H1 (cell line): ENCODE results near the gene TDRD3. TPM values are rescaled to one million over a fixed set of nuclear protein-coding genes. Genes with fewer than 3 reads are reported as not detected.

Experiments used
- CTCF ChIA-PET: fragments of 300-600 bp; sonication (Branson Sonifier 250); formaldehyde crosslinking; loops from one replicate; lab custom pipeline; 2021; ENCODE audit not compliant: partially characterized antibody; lab: Charles Lee
- POLR2A ChIA-PET: fragments of 300-600 bp; sonication (Branson Sonifier 250); formaldehyde crosslinking; loops from one replicate; lab custom pipeline; 2021; ENCODE audit warnings: inconsistent platforms; ENCODE audit not compliant: partially characterized antibody; lab: Charles Lee
- DNase-seq, 2 experiments: peaks; one replicate each; pipeline versions ENCODE4 v3.0.0 to v3.0.0-alpha.2; 2010 to 2022; ENCODE audit warnings: low spot score in 2 of 2, low read depth in 1 of 2, mixed read lengths in 1 of 2
- FAIRE-seq: peaks from 2 replicates; lab custom pipeline; 2011; peaks lifted over from hg19 to GRCh38; lab: Jason Lieb, UNC
- H2AFZ ChIP-seq: 2 replicates; pipeline ENCODE4 v1.8.1; 2012; ENCODE audit warnings: low read length, inconsistent platforms
- H2AK5ac ChIP-seq: 2 replicates; pipeline ENCODE4 v1.6.1; 2013; ENCODE audit warnings: low read depth, low read length
- H2BK120ac ChIP-seq: replicated peaks from 2 replicates; pipeline ENCODE3; 2013; ENCODE audit warnings: low read depth, low read length, inconsistent platforms
- H2BK12ac ChIP-seq: 2 replicates; pipeline ENCODE4 v1.6.1; 2013; ENCODE audit warnings: low read depth, low read length
- H2BK15ac ChIP-seq: 2 replicates; pipeline ENCODE4 v1.6.1; 2013; ENCODE audit warnings: low read length
- H2BK20ac ChIP-seq: 2 replicates; pipeline ENCODE4 v1.6.1; 2013; ENCODE audit warnings: low read length
- H2BK5ac ChIP-seq: 2 replicates; pipeline ENCODE4 v1.6.1; 2013; ENCODE audit warnings: low read depth, low read length
- H3K14ac ChIP-seq: 2 replicates; pipeline ENCODE4 v1.6.1; 2013; ENCODE audit warnings: inconsistent platforms; ENCODE audit not compliant: insufficient read length
- H3K18ac ChIP-seq: 2 replicates; pipeline ENCODE4 v1.6.1; 2013; ENCODE audit warnings: low read length; ENCODE audit errors: extremely low read depth
- H3K23ac ChIP-seq: 2 replicates; pipeline ENCODE4 v1.6.1; 2013; ENCODE audit warnings: inconsistent platforms; ENCODE audit not compliant: insufficient read length
- H3K23me2 ChIP-seq: 2 replicates; pipeline ENCODE4 v1.6.1; 2013; ENCODE audit warnings: low read depth, low read length
- H3K27ac ChIP-seq: 2 replicates; pipeline ENCODE4 v1.6.1; 2011; ENCODE audit warnings: low read depth, low read length, inconsistent platforms
- H3K27me3 ChIP-seq, 4 experiments: replicated peaks in 1 of 4; 1 replicate in 1 of 4; 2 replicates in 3 of 4; pipeline versions ENCODE4 v1.6.1 to v1.8.1; 2011 to 2013; ENCODE audit warnings: low read length in 3 of 4, mild to moderate bottlenecking in 3 of 4, inconsistent platforms in 2 of 4, mixed read lengths in 2 of 4, moderate library complexity in 1 of 4; ENCODE audit not compliant: control insufficient read depth in 3 of 4, insufficient read depth in 3 of 4; ENCODE audit errors: extremely low read depth in 1 of 4
- H3K36me3 ChIP-seq, 4 experiments: 2 replicates each; pipeline versions ENCODE4 v1.6.1 to v1.8.1; 2011 to 2013; ENCODE audit warnings: mild to moderate bottlenecking in 4 of 4, low read length in 3 of 4, moderate library complexity in 2 of 4, control low read depth in 1 of 4, inconsistent platforms in 1 of 4; ENCODE audit not compliant: insufficient read depth in 4 of 4, control insufficient read depth in 2 of 4
- H3K4ac ChIP-seq: replicated peaks from 2 replicates; pipeline ENCODE3; 2013; ENCODE audit warnings: low read length, low read depth, mixed read lengths, inconsistent platforms; ENCODE audit not compliant: insufficient read length
- H3K4me1 ChIP-seq, 4 experiments: replicated peaks in 1 of 4; 1 replicate in 1 of 4; 2 replicates in 3 of 4; pipeline versions ENCODE4 v1.6.1 to v1.8.1; 2011 to 2013; ENCODE audit warnings: low read length in 3 of 4, inconsistent platforms in 2 of 4, mixed read lengths in 1 of 4; ENCODE audit not compliant: insufficient read depth in 4 of 4, control insufficient read depth in 3 of 4
- H3K4me2 ChIP-seq, 2 experiments: 2 replicates each; pipeline versions ENCODE4 v1.6.1 to v1.8.1; 2011 to 2013; ENCODE audit warnings: low read depth in 2 of 2, low read length in 2 of 2, control low read depth in 1 of 2, inconsistent platforms in 1 of 2, mild to moderate bottlenecking in 1 of 2; ENCODE audit not compliant: insufficient read depth in 1 of 2
- H3K4me3 ChIP-seq, 4 experiments: fragments of 200-600, 300-600 bp in 1 of 4; sonication (generic), shearing (Covaris generic), sonication (Bioruptor Twin) in 1 of 4; 2 replicates each; pipeline versions ENCODE4 v1.5.1 to v1.8.1; 2011 to 2016; ENCODE audit warnings: low read length in 4 of 4, low read depth in 3 of 4, control low read depth in 2 of 4, inconsistent platforms in 2 of 4, mild to moderate bottlenecking in 2 of 4, mixed read lengths in 1 of 4, moderate library complexity in 1 of 4; ENCODE audit not compliant: insufficient read depth in 2 of 4; ENCODE audit errors: extremely low read depth in 1 of 4
- H3K56ac ChIP-seq: replicated peaks from 2 replicates; pipeline ENCODE3; 2013; ENCODE audit warnings: low read depth, mild to moderate bottlenecking, mixed read lengths, low read length, inconsistent platforms; ENCODE audit not compliant: insufficient read length
- H3K79me1 ChIP-seq: 2 replicates; pipeline ENCODE4 v1.6.1; 2013; ENCODE audit warnings: low read depth, low read length, control low read depth
- H3K79me2 ChIP-seq, 2 experiments: 2 replicates each; pipeline versions ENCODE4 v1.6.1 to v1.8.1; 2012 to 2013; ENCODE audit warnings: low read length in 2 of 2, mild to moderate bottlenecking in 2 of 2, inconsistent platforms in 1 of 2; ENCODE audit not compliant: insufficient read depth in 2 of 2, control insufficient read depth in 1 of 2
- H3K9ac ChIP-seq, 4 experiments: replicated peaks in 1 of 4; 1 replicate in 1 of 4; 2 replicates in 3 of 4; pipeline versions ENCODE4 v1.6.1 to v1.8.1; 2011 to 2013; ENCODE audit warnings: low read depth in 3 of 4, low read length in 3 of 4, control low read depth in 2 of 4, mild to moderate bottlenecking in 2 of 4, moderate library complexity in 2 of 4, inconsistent platforms in 1 of 4; ENCODE audit errors: extremely low read depth in 1 of 4
- H3K9me3 ChIP-seq, 2 experiments: 2 replicates each; pipeline versions ENCODE4 v1.6.1 to v1.8.1; 2012 to 2013; ENCODE audit warnings: mild to moderate bottlenecking in 2 of 2, moderate library complexity in 2 of 2, control low read depth in 1 of 2, inconsistent platforms in 1 of 2, low read depth in 1 of 2, low read length in 1 of 2, mixed read lengths in 1 of 2; ENCODE audit not compliant: insufficient read depth in 2 of 2
- H4K20me1 ChIP-seq, 2 experiments: replicated peaks in 1 of 2; 2 replicates each; pipeline versions ENCODE3 to v1.8.1; 2011 to 2013; ENCODE audit warnings: inconsistent platforms in 2 of 2, low read length in 2 of 2, mild to moderate bottlenecking in 1 of 2; ENCODE audit not compliant: insufficient read depth in 2 of 2, control insufficient read depth in 1 of 2
- H4K5ac ChIP-seq: 2 replicates; pipeline ENCODE4 v1.6.1; 2013; ENCODE audit warnings: low read length, low read depth, mixed read lengths, inconsistent platforms; ENCODE audit not compliant: insufficient read length
- H4K8ac ChIP-seq: 2 replicates; pipeline ENCODE4 v1.8.0; 2013; ENCODE audit warnings: mild to moderate bottlenecking, moderate library complexity, low read length, inconsistent platforms; ENCODE audit not compliant: insufficient read depth; ENCODE audit errors: extremely low read depth
- H4K91ac ChIP-seq: replicated peaks from 2 replicates; pipeline ENCODE3; 2013; ENCODE audit warnings: low read length, mixed read lengths, inconsistent platforms; ENCODE audit not compliant: insufficient read length
- CREB1 ChIP-seq: IDR thresholded peaks from 2 replicates; pipeline ENCODE4 v1.6.1; 2012; ENCODE audit warnings: inconsistent platforms
- E2F6 ChIP-seq: IDR thresholded peaks from 2 replicates; pipeline ENCODE4 v1.6.1; 2012; ENCODE audit warnings: inconsistent platforms
- EP300 ChIP-seq, 2 experiments: IDR thresholded peaks; 1 replicate in 1 of 2; 2 replicates in 1 of 2; pipeline ENCODE4 v1.6.1; 2011 to 2012; ENCODE audit warnings: low read depth in 2 of 2, low read length in 2 of 2, mild to moderate bottlenecking in 2 of 2, borderline replicate concordance in 1 of 2, inconsistent platforms in 1 of 2, moderate library complexity in 1 of 2
- JUN ChIP-seq: IDR thresholded peaks from 2 replicates; pipeline ENCODE4 v1.6.1; 2011; ENCODE audit warnings: low read depth, mild to moderate bottlenecking, improper control_type of control experiment, low read length
- KDM1A ChIP-seq: fragments of 200-600, 300-600 bp; sonication (generic); IDR thresholded peaks from 2 replicates; pipeline ENCODE4 v1.7.1; 2016; ENCODE audit warnings: mild to moderate bottlenecking, low read length, borderline replicate concordance
- MAX ChIP-seq: IDR thresholded peaks from 2 replicates; pipeline ENCODE4 v1.6.1; 2012; ENCODE audit warnings: inconsistent platforms
- RXRA ChIP-seq: IDR thresholded peaks from 2 replicates; pipeline ENCODE4 v1.6.1; 2011; ENCODE audit warnings: low read depth, mild to moderate bottlenecking, low read length, moderate library complexity; ENCODE audit not compliant: insufficient read depth
- SIN3A ChIP-seq, 2 experiments: IDR thresholded peaks in 1 of 2; conservative IDR thresholded peaks in 1 of 2; 2 replicates each; pipeline ENCODE4 v1.6.1; 2011 to 2012; ENCODE audit warnings: low read length in 2 of 2, improper control_type of control experiment in 1 of 2, low read depth in 1 of 2, mild to moderate bottlenecking in 1 of 2
- SP2 ChIP-seq: IDR thresholded peaks from 2 replicates; pipeline ENCODE4 v1.6.1; 2012; ENCODE audit warnings: mild to moderate bottlenecking, low read length, inconsistent platforms
- TAF1 ChIP-seq: IDR thresholded peaks from 2 replicates; pipeline ENCODE4 v1.6.1; 2011; ENCODE audit warnings: mild to moderate bottlenecking, low read depth, low read length
- TAF7 ChIP-seq: optimal IDR thresholded peaks from 2 replicates; pipeline ENCODE3; 2011; ENCODE audit warnings: low read depth, mild to moderate bottlenecking, inconsistent platforms, low read length, moderate library complexity, borderline replicate concordance
- TCF12 ChIP-seq: IDR thresholded peaks from 2 replicates; pipeline ENCODE4 v1.6.1; 2011; ENCODE audit warnings: low read depth, mild to moderate bottlenecking, low read length
- USF2 ChIP-seq: IDR thresholded peaks from 2 replicates; pipeline ENCODE4 v1.6.1; 2011; ENCODE audit warnings: low read length, improper control_type of control experiment
- WGBS, 2 experiments: shearing (Covaris generic) in 1 of 2; methylation state at CpG; one replicate each; pipeline versions ENCODE4 v1.1.6 to v1.1.7; 2013 to 2015; ENCODE audit warnings: low lambda C conversion rate in 2 of 2, mixed read lengths in 2 of 2, inconsistent platforms in 1 of 2, low coverage in 1 of 2, missing lambda C conversion rate in 1 of 2; ENCODE audit not compliant: insufficient replicate concordance in 2 of 2, insufficient coverage in 1 of 2, insufficient read length in 1 of 2; ENCODE audit errors: extremely low coverage in 1 of 2, missing lambda C conversion rate in 1 of 2; 5-methylcytosine and 5-hydroxymethylcytosine counted together
- polyA plus RNA-seq, 7 experiments: library from polyadenylated mRNA; depleted of rRNA in 3 of 7; stranded (reverse) in 5 of 7; unstranded in 2 of 7; fragments of >200 nt in 5 of 7; fragments of 200-250 nt in 2 of 7; gene quantifications; 1 replicate in 5 of 7; 2 replicates in 1 of 7; 4 replicates in 1 of 7; pipeline versions ENCODE4 v1.2.1 to v1.2.3, GENCODE V29; 2011 to 2013; ENCODE audit warnings: missing spikeins in 2 of 7, mixed read lengths in 2 of 7
- total RNA-seq: library from RNA; stranded (reverse); fragmentation: NEBNext Ultra II Directional; extraction: Animal tissue kit (Norgen Biotek cat#: 25700); gene quantifications from 2 replicates; pipeline ENCODE4 v1.2.1, GENCODE V29; 2021

TDRD3 gene
- total and polyA plus RNA-seq, 2 of the 8 experiments (the other 6 are each of a cell fraction or from before 2014, with no cell fraction given), result 2.5 to 14.7 TPM

- H4K20me1 ChIP-seq, result no peaks in the 10 kb centered on the region
- no peaks in the 10 kb centered on the region for H3K27me3 ChIP-seq
- no peak overlapping the region for H2AK5ac ChIP-seq
- H4K8ac ChIP-seq, result no peak overlapping the region
- H3K14ac ChIP-seq, result no peak overlapping the region
- H4K5ac ChIP-seq, result no peak overlapping the region
- H3K4me1 ChIP-seq, result no peaks in the 10 kb centered on the region
- FAIRE-seq (no peak), DNase-seq (no peak)
- H2BK15ac ChIP-seq, result no peak overlapping the region
- H2BK12ac ChIP-seq, result no peak overlapping the region
- CTCF ChIA-PET, result interaction anchor here (1.1 to 5.6 kb wide), 2 partner anchors 15 to 32 kb away, joined by 5 to 32 read pairs; no protein-coding TSS in a partner anchor
- H3K79me2 ChIP-seq, result no peaks in the 10 kb centered on the region
- no peak overlapping the region for H3K18ac ChIP-seq
- no peak overlapping the region for H3K4me2 ChIP-seq
- no peak overlapping the region for H3K56ac ChIP-seq
- WGBS, 2 experiments, result 86% methylated on average over 1 of the region's 1 CpG; no CpG with 5 or more reads in 1 of the 2 experiments
- TF ChIP-seq KDM1A (no peak), USF2 (no peak), EP300 (IDR thresholded peaks at IDR 0.05; ENCODE audit: borderline replicate concordance in 1 of 2, low read depth in 2 of 2, low read length in 2 of 2) (no peak), CREB1 (no peak), JUN (no peak), TAF1 (no peak), RXRA (no peak), MAX (no peak), SIN3A (conservative IDR thresholded peaks at IDR 0.05 in 1 of 2, IDR thresholded peaks at IDR 0.05 in 1 of 2; ENCODE audit: low read depth in 1 of 2, low read length in 2 of 2) (no peak), SP2 (no peak), E2F6 (no peak), TAF7 (no peak), TCF12 (no peak)
- no peak overlapping the region for H4K91ac ChIP-seq
- H3K23me2 ChIP-seq, result no peaks in the 10 kb centered on the region
- no peaks in the 10 kb centered on the region for H3K79me1 ChIP-seq
- H3K9ac ChIP-seq, result no peak overlapping the region
- H2AFZ ChIP-seq, result no peak overlapping the region
- no peaks in the 10 kb centered on the region for H3K36me3 ChIP-seq
- no peak overlapping the region for H3K27ac ChIP-seq
- H3K9me3 ChIP-seq, result no peaks in the 10 kb centered on the region
- H2BK5ac ChIP-seq, result no peak overlapping the region
- POLR2A ChIA-PET, result no interaction called here
- H2BK120ac ChIP-seq, result no peak overlapping the region
- no peak overlapping the region for H3K4me3 ChIP-seq
- H3K23ac ChIP-seq, result no peak overlapping the region
- H3K4ac ChIP-seq, result no peak overlapping the region
- H2BK20ac ChIP-seq, result no peak overlapping the region
These were observed 66.8 kb downstream of the TDRD3 start for GRCh38 chr13:60463787-60464186.
